ENCODE data around the gene SLC1A4.

DNA sequence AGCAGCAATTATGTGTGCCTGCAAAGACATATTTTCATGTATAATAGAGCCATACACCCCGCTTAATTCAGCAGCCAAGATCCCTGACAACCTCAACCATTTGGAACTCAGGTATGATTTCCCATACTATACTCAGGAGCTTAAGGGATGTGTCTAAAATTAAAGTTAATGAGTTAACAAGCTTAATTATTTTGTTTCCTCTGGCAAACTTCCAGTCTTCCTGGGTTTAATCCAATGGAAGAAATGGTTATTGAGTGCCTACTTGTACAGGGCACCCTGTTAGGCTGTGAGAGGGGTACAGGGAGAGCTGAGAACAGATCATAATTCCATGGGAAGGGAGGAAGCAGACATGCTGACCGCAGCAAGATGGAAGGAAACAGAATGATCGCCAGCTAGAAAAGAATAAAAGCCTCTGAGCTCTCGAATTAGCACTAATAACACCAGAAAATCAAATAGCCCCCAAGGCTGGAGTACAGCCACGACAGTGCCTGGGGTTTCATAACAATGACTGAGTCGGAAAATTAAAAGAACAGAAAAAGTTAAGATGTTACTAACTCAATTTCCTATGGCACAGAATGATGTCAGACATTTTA lies 46.2 kb downstream of the SLC1A4 start:
- TF ChIP-seq, protein P1, sequence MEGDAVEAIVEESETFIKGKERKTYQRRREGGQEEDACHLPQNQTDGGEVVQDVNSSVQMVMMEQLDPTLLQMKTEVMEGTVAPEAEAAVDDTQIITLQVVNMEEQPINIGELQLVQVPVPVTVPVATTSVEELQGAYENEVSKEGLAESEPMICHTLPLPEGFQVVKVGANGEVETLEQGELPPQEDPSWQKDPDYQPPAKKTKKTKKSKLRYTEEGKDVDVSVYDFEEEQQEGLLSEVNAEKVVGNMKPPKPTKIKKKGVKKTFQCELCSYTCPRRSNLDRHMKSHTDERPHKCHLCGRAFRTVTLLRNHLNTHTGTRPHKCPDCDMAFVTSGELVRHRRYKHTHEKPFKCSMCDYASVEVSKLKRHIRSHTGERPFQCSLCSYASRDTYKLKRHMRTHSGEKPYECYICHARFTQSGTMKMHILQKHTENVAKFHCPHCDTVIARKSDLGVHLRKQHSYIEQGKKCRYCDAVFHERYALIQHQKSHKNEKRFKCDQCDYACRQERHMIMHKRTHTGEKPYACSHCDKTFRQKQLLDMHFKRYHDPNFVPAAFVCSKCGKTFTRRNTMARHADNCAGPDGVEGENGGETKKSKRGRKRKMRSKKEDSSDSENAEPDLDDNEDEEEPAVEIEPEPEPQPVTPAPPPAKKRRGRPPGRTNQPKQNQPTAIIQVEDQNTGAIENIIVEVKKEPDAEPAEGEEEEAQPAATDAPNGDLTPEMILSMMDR (IDR thresholded peaks at IDR 0.05): no peak
- no peak for TF ChIP-seq POLR2A (IDR thresholded peaks at IDR 0.05)

Measured in breast epithelium (tissue), 3 donors.